ENCODE results near the gene TIMM23B.
"Not testable (repeated sequence)": the region's sequence is repeated elsewhere in the genome, so short reads cannot be mapped to it uniquely, and the experiment has no call there.

TIMM23B gene, protein sequence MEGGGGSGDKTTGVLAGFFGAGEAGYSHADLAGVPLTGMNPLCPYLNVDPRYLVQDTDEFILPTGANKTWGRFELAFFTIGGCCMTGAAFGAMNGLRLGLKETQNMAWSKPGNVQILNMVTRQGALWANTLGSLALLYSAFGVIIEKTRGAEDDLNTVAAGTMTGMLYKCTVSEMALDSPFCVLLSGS

DNA sequence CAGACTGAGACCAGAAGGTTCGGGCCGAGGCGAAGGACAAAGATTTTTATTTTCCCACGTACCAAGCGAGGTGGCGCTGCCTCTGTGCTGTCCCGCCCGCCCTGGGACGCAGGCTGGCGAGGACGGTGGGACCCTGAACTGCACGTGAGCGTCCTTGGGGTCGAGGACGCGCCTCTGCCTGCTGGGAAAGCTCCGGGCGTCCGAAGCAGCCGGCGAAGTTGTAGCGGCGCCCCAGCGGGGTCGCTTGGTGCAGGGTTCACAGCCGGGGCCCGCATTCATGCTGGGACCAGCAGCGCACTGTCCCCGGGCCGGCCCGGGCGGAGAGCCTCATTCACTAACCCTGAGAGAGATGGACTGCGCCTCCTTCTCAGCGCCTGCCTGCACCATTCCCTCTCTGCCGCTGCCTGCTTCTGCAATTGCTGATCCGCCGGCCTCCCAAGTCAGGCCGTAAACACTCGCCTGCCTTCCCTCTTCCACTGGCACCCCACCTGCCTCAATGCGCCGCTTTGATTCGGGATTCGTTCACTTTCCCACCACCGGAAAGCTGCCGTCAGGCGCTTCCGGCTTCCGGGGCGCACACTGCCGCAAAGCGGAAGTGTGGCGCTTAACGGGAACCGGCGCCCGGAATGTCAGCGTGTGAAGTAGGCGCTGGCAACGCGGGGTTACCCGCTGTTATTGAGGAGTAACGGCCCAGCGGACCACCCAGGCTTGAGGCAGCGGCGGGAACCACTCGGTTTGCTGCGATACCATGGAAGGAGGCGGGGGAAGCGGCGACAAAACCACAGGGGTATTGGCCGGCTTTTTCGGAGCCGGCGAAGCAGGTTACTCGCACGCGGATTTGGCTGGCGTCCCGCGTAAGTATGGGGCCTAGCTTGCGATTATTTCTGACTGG lies at the start of gene TIMM23B, which contains the start of gene PARG:
Gene TIMM23B, plus strand, starts transcription at position 607 of the 892 bp plus-strand sequence. Its CDS starts 142 bp downstream, at position 749.
Gene PARG, minus strand, starts transcription at position 581 of the 892 bp plus-strand sequence. Its CDS starts 302 bp downstream, at position 279.
- Histone ChIP-seq H3K4me3 (ENCODE audit: low read length in 2 of 2) (peak within 1 kb of the TSS; percentile 80 to 88), H3K27ac (ENCODE audit: low read depth in 2 of 2, low read length in 2 of 2) (peak within 1 kb of the TSS; percentile 42 to 43), H3K9ac (ENCODE audit: low read depth in 1 of 2, low read length in 2 of 2) (peak within 1 kb of the TSS; percentile 68 to 69)
- H3K4me1 ChIP-seq (ENCODE audit: control insufficient read depth in 2 of 2, insufficient read depth in 2 of 2, low read length in 2 of 2); H3K27me3 ChIP-seq (ENCODE audit: control insufficient read depth in 2 of 2, insufficient read depth in 2 of 2, low read length in 2 of 2); H3K9me3 ChIP-seq (ENCODE audit: control insufficient read depth in 2 of 2, low read length in 2 of 2); H3K36me3 ChIP-seq (ENCODE audit: control insufficient read depth in 2 of 2, insufficient read depth in 2 of 2, low read length in 2 of 2): not testable (repeated sequence)

- H3K9me3 ChIP-seq (ENCODE audit: control insufficient read depth in 2 of 2, low read length in 2 of 2); H3K4me1 ChIP-seq (ENCODE audit: control insufficient read depth in 2 of 2, insufficient read depth in 2 of 2, low read length in 2 of 2); H3K9ac ChIP-seq (ENCODE audit: low read depth in 1 of 2, low read length in 2 of 2); H3K4me3 ChIP-seq (ENCODE audit: low read length in 2 of 2); H3K27ac ChIP-seq (ENCODE audit: low read depth in 2 of 2, low read length in 2 of 2); H3K36me3 ChIP-seq (ENCODE audit: control insufficient read depth in 2 of 2, insufficient read depth in 2 of 2, low read length in 2 of 2); H3K27me3 ChIP-seq (ENCODE audit: control insufficient read depth in 2 of 2, insufficient read depth in 2 of 2, low read length in 2 of 2): not testable (repeated sequence)
These were observed 41.9 kb upstream of the TIMM23B start for GRCh38 chr10:49899999-49900398.

GRCh38 chr10:49900406-49900805 lies 41.4 kb upstream of the TIMM23B start:
- not testable (repeated sequence) for H3K27ac ChIP-seq (ENCODE audit: low read depth in 2 of 2, low read length in 2 of 2); H3K9ac ChIP-seq (ENCODE audit: low read depth in 1 of 2, low read length in 2 of 2); H3K4me3 ChIP-seq (ENCODE audit: low read length in 2 of 2); H3K9me3 ChIP-seq (ENCODE audit: control insufficient read depth in 2 of 2, low read length in 2 of 2); H3K36me3 ChIP-seq (ENCODE audit: control insufficient read depth in 2 of 2, insufficient read depth in 2 of 2, low read length in 2 of 2); H3K4me1 ChIP-seq (ENCODE audit: control insufficient read depth in 2 of 2, insufficient read depth in 2 of 2, low read length in 2 of 2); H3K27me3 ChIP-seq (ENCODE audit: control insufficient read depth in 2 of 2, insufficient read depth in 2 of 2, low read length in 2 of 2)

DNA sequence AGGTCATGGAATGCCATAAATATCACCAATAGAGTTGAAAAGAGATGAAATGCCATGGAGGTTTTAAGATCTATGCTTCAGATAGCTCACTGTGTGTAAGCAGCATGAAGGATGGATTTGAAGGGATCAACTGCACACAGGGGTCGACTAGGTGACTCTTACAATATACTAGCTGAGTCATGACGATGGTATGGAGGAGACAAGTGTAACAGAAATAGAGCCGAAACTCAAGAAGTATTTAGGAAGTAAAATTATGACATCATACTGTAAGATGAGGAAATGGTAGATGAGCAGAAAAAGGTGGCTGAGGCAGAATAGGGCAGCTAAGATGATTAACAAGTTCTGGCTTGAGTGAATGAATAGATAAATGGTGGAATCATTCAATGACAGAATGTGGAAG lies 38.0 kb upstream of the TIMM23B start:
- not testable (repeated sequence) for H3K4me1 ChIP-seq (ENCODE audit: control insufficient read depth in 2 of 2, insufficient read depth in 2 of 2, low read length in 2 of 2); H3K27me3 ChIP-seq (ENCODE audit: control insufficient read depth in 2 of 2, insufficient read depth in 2 of 2, low read length in 2 of 2); H3K27ac ChIP-seq (ENCODE audit: low read depth in 2 of 2, low read length in 2 of 2); H3K9me3 ChIP-seq (ENCODE audit: control insufficient read depth in 2 of 2, low read length in 2 of 2); H3K9ac ChIP-seq (ENCODE audit: low read depth in 1 of 2, low read length in 2 of 2); H3K36me3 ChIP-seq (ENCODE audit: control insufficient read depth in 2 of 2, insufficient read depth in 2 of 2, low read length in 2 of 2); H3K4me3 ChIP-seq (ENCODE audit: low read length in 2 of 2)

DNA sequence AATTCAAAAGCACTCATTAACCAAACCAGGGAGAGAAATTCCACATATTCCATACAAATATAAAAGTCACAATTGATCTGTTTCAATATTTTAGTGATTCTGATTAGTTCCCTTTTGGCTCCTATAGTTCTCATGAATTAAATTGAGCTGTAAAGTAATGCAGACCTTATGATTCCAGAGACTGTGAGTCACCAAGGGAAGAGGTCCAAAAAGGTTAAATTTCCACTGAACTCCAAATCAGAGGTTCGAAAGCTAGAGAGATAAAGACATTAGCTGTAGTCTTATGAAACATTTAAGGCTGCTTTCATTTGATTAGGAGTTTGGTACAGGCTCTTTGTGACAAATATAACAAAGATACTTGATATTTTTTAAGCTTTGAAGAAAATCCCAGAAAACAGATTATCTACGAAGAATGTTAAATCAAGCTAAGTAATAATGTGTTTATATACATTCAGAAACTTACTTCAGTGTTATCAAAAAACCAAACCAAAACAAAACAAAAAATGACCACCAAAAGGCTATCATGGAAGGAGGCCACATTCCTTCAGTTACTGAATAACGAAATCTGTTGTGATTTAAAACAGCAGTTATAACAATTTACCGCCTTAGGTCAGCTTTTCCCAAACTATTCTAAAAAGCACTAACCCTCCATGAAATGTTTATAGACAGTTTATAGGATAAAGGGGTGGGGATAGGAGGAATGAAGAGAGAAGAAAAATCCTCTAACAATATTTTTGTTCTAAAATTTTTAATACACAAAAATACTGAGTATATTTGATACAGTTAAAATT lies 33.4 kb upstream of the TIMM23B start:
- not testable (repeated sequence) for H3K27me3 ChIP-seq (ENCODE audit: control insufficient read depth in 2 of 2, insufficient read depth in 2 of 2, low read length in 2 of 2); H3K27ac ChIP-seq (ENCODE audit: low read depth in 2 of 2, low read length in 2 of 2); H3K4me1 ChIP-seq (ENCODE audit: control insufficient read depth in 2 of 2, insufficient read depth in 2 of 2, low read length in 2 of 2); H3K4me3 ChIP-seq (ENCODE audit: low read length in 2 of 2); H3K9ac ChIP-seq (ENCODE audit: low read depth in 1 of 2, low read length in 2 of 2); H3K9me3 ChIP-seq (ENCODE audit: control insufficient read depth in 2 of 2, low read length in 2 of 2); H3K36me3 ChIP-seq (ENCODE audit: control insufficient read depth in 2 of 2, insufficient read depth in 2 of 2, low read length in 2 of 2)

DNA sequence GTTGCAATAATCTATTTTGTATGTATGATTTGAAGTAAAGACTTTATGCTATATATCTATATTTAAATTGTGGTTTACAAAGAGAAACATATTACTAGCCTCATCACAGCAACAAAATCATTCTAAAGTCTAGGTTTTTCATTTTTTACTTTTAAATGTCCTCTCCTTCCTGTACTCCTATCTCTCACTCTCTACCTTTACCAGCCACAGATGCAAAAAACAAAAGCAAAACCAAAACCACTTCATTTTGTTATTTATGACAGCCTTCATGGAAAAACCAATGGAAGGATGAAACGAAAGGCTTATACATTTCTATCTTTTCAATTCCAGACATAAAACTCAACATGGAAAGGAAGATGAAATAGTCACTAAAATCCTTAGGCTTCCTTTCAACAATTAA lies 31.6 kb upstream of the TIMM23B start:
- H3K27ac ChIP-seq (ENCODE audit: low read depth in 2 of 2, low read length in 2 of 2); H3K9ac ChIP-seq (ENCODE audit: low read depth in 1 of 2, low read length in 2 of 2); H3K27me3 ChIP-seq (ENCODE audit: control insufficient read depth in 2 of 2, insufficient read depth in 2 of 2, low read length in 2 of 2); H3K9me3 ChIP-seq (ENCODE audit: control insufficient read depth in 2 of 2, low read length in 2 of 2); H3K4me3 ChIP-seq (ENCODE audit: low read length in 2 of 2); H3K36me3 ChIP-seq (ENCODE audit: control insufficient read depth in 2 of 2, insufficient read depth in 2 of 2, low read length in 2 of 2); H3K4me1 ChIP-seq (ENCODE audit: control insufficient read depth in 2 of 2, insufficient read depth in 2 of 2, low read length in 2 of 2): not testable (repeated sequence)

DNA sequence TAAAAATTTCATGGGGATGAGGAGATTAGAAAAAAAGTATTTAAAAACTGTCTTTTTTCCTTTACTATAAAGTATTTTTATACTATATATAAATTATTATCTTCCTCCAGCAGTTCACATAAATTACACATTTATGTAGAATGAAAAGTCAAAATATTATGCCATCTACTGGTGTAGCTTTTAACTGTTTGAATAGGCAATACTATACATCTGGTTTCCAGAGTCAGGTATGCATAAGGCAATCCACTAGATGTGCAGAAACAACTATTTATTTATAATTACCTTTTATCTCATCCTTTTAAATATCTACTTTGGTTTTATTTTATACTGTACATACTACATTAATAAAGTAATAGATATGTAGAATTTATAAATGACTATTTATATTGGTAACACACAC lies 25.4 kb upstream of the TIMM23B start:
- H3K4me1 ChIP-seq (ENCODE audit: control insufficient read depth in 2 of 2, insufficient read depth in 2 of 2, low read length in 2 of 2); H3K9ac ChIP-seq (ENCODE audit: low read depth in 1 of 2, low read length in 2 of 2); H3K9me3 ChIP-seq (ENCODE audit: control insufficient read depth in 2 of 2, low read length in 2 of 2); H3K4me3 ChIP-seq (ENCODE audit: low read length in 2 of 2); H3K36me3 ChIP-seq (ENCODE audit: control insufficient read depth in 2 of 2, insufficient read depth in 2 of 2, low read length in 2 of 2); H3K27me3 ChIP-seq (ENCODE audit: control insufficient read depth in 2 of 2, insufficient read depth in 2 of 2, low read length in 2 of 2); H3K27ac ChIP-seq (ENCODE audit: low read depth in 2 of 2, low read length in 2 of 2): not testable (repeated sequence)

DNA sequence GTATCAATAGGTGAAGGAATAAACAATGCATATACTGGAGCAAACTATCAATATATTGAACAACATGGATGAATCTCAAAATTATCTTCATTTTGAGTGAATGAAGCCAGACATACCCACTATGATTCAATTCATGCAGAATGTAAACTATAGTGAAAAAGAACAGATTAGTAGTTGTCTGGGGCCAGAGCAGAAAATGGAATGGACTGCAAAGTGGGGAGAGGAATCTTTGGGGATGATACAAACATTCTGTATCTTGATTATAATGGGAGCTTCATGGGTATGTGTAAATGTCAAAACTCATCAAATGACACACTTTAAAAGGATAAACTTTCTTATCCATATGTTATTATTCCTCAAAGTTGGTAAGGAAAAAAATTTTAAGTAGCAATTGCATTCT lies 23.9 kb upstream of the TIMM23B start:
- H3K4me3 ChIP-seq (ENCODE audit: low read length in 2 of 2); H3K9me3 ChIP-seq (ENCODE audit: control insufficient read depth in 2 of 2, low read length in 2 of 2); H3K36me3 ChIP-seq (ENCODE audit: control insufficient read depth in 2 of 2, insufficient read depth in 2 of 2, low read length in 2 of 2); H3K27me3 ChIP-seq (ENCODE audit: control insufficient read depth in 2 of 2, insufficient read depth in 2 of 2, low read length in 2 of 2); H3K9ac ChIP-seq (ENCODE audit: low read depth in 1 of 2, low read length in 2 of 2); H3K27ac ChIP-seq (ENCODE audit: low read depth in 2 of 2, low read length in 2 of 2); H3K4me1 ChIP-seq (ENCODE audit: control insufficient read depth in 2 of 2, insufficient read depth in 2 of 2, low read length in 2 of 2): not testable (repeated sequence)

DNA sequence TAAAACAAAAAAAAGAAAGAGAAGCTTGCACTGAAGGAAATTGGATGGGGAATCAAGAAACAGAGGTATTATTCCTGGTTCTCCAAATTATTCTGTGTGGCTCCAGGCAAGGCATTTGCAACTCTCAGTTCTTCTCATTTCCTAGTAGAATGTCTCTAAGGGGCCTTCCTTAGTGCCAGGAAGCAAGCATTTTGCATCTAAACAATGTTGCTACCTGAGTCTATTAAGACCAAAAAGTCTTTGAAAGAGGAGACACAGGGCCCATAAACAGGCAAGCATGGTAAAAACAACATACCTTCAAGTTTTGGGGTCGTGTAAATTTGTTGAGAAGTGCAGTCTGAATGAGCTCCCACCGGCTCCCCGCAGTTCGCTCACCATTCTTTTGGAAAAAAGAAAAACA lies 19.8 kb upstream of the TIMM23B start:
- not testable (repeated sequence) for H3K9me3 ChIP-seq (ENCODE audit: control insufficient read depth in 2 of 2, low read length in 2 of 2); H3K27me3 ChIP-seq (ENCODE audit: control insufficient read depth in 2 of 2, insufficient read depth in 2 of 2, low read length in 2 of 2); H3K4me1 ChIP-seq (ENCODE audit: control insufficient read depth in 2 of 2, insufficient read depth in 2 of 2, low read length in 2 of 2); H3K9ac ChIP-seq (ENCODE audit: low read depth in 1 of 2, low read length in 2 of 2); H3K27ac ChIP-seq (ENCODE audit: low read depth in 2 of 2, low read length in 2 of 2); H3K4me3 ChIP-seq (ENCODE audit: low read length in 2 of 2); H3K36me3 ChIP-seq (ENCODE audit: control insufficient read depth in 2 of 2, insufficient read depth in 2 of 2, low read length in 2 of 2)

- not testable (repeated sequence) for H3K4me3 ChIP-seq (ENCODE audit: low read length in 2 of 2); H3K27ac ChIP-seq (ENCODE audit: low read depth in 2 of 2, low read length in 2 of 2)
These were observed 18.3 kb upstream of the TIMM23B start for GRCh38 chr10:49923572-49923971.

More at GRCh38 chr10:49923572-49923971, 18.3 kb upstream of the TIMM23B start:
- H3K9me3 ChIP-seq (ENCODE audit: control insufficient read depth in 2 of 2, low read length in 2 of 2); H3K36me3 ChIP-seq (ENCODE audit: control insufficient read depth in 2 of 2, insufficient read depth in 2 of 2, low read length in 2 of 2); H3K4me1 ChIP-seq (ENCODE audit: control insufficient read depth in 2 of 2, insufficient read depth in 2 of 2, low read length in 2 of 2); H3K27me3 ChIP-seq (ENCODE audit: control insufficient read depth in 2 of 2, insufficient read depth in 2 of 2, low read length in 2 of 2); H3K9ac ChIP-seq (ENCODE audit: low read depth in 1 of 2, low read length in 2 of 2): not testable (repeated sequence)

All from mucosa of rectum (tissue), 2 donors.